ENCODE data around the gene FYB1.

GRCh38 chr5:39249564-39250274 is 30.4 kb upstream of the FYB1 start:
- no peak for TF ChIP-seq CTCF (IDR thresholded peaks at IDR 0.05)
- TF ChIP-seq EZH2 (IDR thresholded peaks at IDR 0.05; ENCODE audit: borderline replicate concordance, insufficient read depth, low read depth, low read length, poor library complexity, severe bottlenecking): no peak

Data from B cell (primary cell).